OCI-LY1 (cell line): ENCODE measurements around the gene FAM13A.

Experiments used
- H2AFZ ChIP-seq: fragments of 200-600 bp; sonication (generic), shearing (Covaris generic); 2 replicates; pipeline ENCODE4 v1.6.0; 2014; ENCODE audit warnings: antibody characterized with exemption, mild to moderate bottlenecking, low read length
- H3F3A ChIP-seq: fragments of 200-600 bp; sonication (generic), shearing (Covaris generic); 2 replicates; pipeline ENCODE4 v1.6.0; 2014; ENCODE audit warnings: mild to moderate bottlenecking, antibody characterized with exemption, low read length, moderate library complexity; ENCODE audit not compliant: insufficient read depth
- H3K27ac ChIP-seq: fragments of 200-600 bp; sonication (generic); 2 replicates; pipeline ENCODE4 v1.5.1; 2014; ENCODE audit warnings: low read length, mixed run types, mild to moderate bottlenecking, low read depth; ENCODE audit not compliant: poor library complexity, severe bottlenecking
- H3K27me3 ChIP-seq: fragments of 200-600 bp; sonication (generic); 2 replicates; pipeline ENCODE4 v1.6.0; 2014; ENCODE audit warnings: antibody characterized with exemption, mild to moderate bottlenecking, low read length, moderate library complexity; ENCODE audit not compliant: insufficient read depth
- H3K36me3 ChIP-seq: fragments of 200-600 bp; sonication (generic); 2 replicates; pipeline ENCODE4 v1.6.1; 2014; ENCODE audit warnings: mild to moderate bottlenecking, antibody characterized with exemption, low read length, moderate library complexity, mixed read lengths; ENCODE audit not compliant: insufficient read depth
- H3K4me1 ChIP-seq: fragments of 200-600 bp; sonication (generic); 2 replicates; pipeline ENCODE4 v1.5.1; 2014; ENCODE audit warnings: mild to moderate bottlenecking, low read length, moderate library complexity; ENCODE audit not compliant: insufficient read depth, severe bottlenecking
- H3K4me2 ChIP-seq: fragments of 200-600 bp; sonication (generic), shearing (Covaris generic); 2 replicates; pipeline ENCODE4 v1.6.1; 2014; ENCODE audit warnings: low read length
- H3K4me3 ChIP-seq: fragments of 200-600 bp; sonication (generic); 2 replicates; pipeline ENCODE4 v1.5.1; 2014; ENCODE audit warnings: low read length, low read depth, mild to moderate bottlenecking, mixed read lengths; ENCODE audit not compliant: poor library complexity, severe bottlenecking
- H3K79me2 ChIP-seq: fragments of 200-600 bp; shearing (Covaris generic); 2 replicates; pipeline ENCODE4 v1.6.1; 2016; ENCODE audit warnings: mixed run types, low read length, mixed read lengths; ENCODE audit not compliant: insufficient read depth
- H3K9ac ChIP-seq: fragments of 200-600 bp; sonication (generic), shearing (Covaris generic); 2 replicates; pipeline ENCODE4 v1.6.1; 2014; ENCODE audit warnings: mild to moderate bottlenecking, low read length, mixed read lengths
- H3K9me2 ChIP-seq: fragments of 200-600 bp; sonication (generic), shearing (Covaris generic); 2 replicates; pipeline ENCODE4 v1.6.1; 2014; ENCODE audit warnings: low read depth, mild to moderate bottlenecking, low read length, mixed read lengths
- H3K9me3 ChIP-seq: fragments of 200-600 bp; shearing (Covaris generic); 2 replicates; pipeline ENCODE4 v1.6.1; 2014; ENCODE audit warnings: low read length, mixed read lengths
- H4K20me1 ChIP-seq: fragments of 200-600 bp; sonication (generic), shearing (Covaris generic); 2 replicates; pipeline ENCODE4 v1.6.0; 2016; ENCODE audit warnings: mild to moderate bottlenecking, low read length; ENCODE audit not compliant: insufficient read depth
- EZH2 ChIP-seq: fragments of 200-600 bp; sonication (generic), shearing (Covaris generic); IDR thresholded peaks from 2 replicates; pipeline ENCODE4 v1.8.0; 2017; ENCODE audit warnings: borderline replicate concordance, mixed run types, mild to moderate bottlenecking, antibody characterized with exemption, low read length, moderate library complexity, mixed read lengths
- TF ChIP-seq, protein P1 (sequence below): fragments of 200-600 bp; sonication (generic), shearing (Covaris generic); IDR thresholded peaks from 2 replicates; pipeline ENCODE4 v1.5.1; 2017; ENCODE audit warnings: mild to moderate bottlenecking, antibody characterized with exemption, low read length, moderate library complexity, mixed read lengths

Gene FAM13A

DNA sequence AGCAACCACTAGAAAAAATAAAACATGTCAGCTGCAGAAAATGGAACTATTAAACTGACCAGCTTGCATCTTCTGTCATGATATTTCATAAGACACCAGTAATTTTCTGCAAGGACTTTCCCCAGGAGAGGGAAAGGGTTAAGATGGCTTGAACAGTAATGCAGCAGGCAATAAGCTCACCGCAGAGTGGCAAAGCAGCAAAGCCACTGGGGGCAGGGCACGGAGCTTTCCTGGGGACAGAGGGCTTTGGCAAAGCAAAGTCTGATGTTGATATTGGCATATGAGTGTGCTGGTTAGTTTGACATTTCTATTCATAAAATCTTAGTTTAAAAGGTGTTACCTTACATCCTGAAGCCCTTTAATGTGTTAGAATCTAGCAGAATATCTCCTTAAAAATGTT, 304.2 kb downstream of the FAM13A start:
- Histone ChIP-seq H3K9me2 (no peaks in the 10 kb centered on the region), H3K27ac (no peak overlapping the region), H3K27me3 (peaks cover 9% of the 10 kb centered on the region), H3K4me2 (no peak overlapping the region), H3K4me1 (no peaks in the 10 kb centered on the region), H3K79me2 (no peaks in the 10 kb centered on the region), H4K20me1 (no peaks in the 10 kb centered on the region), H3K36me3 (no peaks in the 10 kb centered on the region), H3K4me3 (no peak overlapping the region), H2AFZ (no peak overlapping the region), H3F3A (no peaks in the 10 kb centered on the region), H3K9ac (no peak overlapping the region), H3K9me3 (no peaks in the 10 kb centered on the region)
- no peak for TF ChIP-seq EZH2
- TF ChIP-seq, protein P1, sequence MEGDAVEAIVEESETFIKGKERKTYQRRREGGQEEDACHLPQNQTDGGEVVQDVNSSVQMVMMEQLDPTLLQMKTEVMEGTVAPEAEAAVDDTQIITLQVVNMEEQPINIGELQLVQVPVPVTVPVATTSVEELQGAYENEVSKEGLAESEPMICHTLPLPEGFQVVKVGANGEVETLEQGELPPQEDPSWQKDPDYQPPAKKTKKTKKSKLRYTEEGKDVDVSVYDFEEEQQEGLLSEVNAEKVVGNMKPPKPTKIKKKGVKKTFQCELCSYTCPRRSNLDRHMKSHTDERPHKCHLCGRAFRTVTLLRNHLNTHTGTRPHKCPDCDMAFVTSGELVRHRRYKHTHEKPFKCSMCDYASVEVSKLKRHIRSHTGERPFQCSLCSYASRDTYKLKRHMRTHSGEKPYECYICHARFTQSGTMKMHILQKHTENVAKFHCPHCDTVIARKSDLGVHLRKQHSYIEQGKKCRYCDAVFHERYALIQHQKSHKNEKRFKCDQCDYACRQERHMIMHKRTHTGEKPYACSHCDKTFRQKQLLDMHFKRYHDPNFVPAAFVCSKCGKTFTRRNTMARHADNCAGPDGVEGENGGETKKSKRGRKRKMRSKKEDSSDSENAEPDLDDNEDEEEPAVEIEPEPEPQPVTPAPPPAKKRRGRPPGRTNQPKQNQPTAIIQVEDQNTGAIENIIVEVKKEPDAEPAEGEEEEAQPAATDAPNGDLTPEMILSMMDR, result no peak

- Histone ChIP-seq H3K27ac (no peak overlapping the region), H3K36me3 (no peaks in the 10 kb centered on the region), H3K27me3 (peaks cover 9% of the 10 kb centered on the region), H3K79me2 (no peaks in the 10 kb centered on the region), H3K9ac (no peak overlapping the region), H3K9me3 (no peaks in the 10 kb centered on the region), H3K4me3 (no peak overlapping the region), H2AFZ (no peak overlapping the region), H4K20me1 (no peaks in the 10 kb centered on the region), H3K4me1 (no peaks in the 10 kb centered on the region), H3K4me2 (no peak overlapping the region), H3F3A (no peaks in the 10 kb centered on the region), H3K9me2 (no peaks in the 10 kb centered on the region)
- TF ChIP-seq, protein P1, result no peak
- TF ChIP-seq EZH2, result no peak
Measured at GRCh38 chr4:88752076-88752463, 304.9 kb downstream of the FAM13A start.

- peaks cover 9% of the 10 kb centered on the region for H3K27me3 ChIP-seq
- no peaks in the 10 kb centered on the region for H3F3A ChIP-seq
- no peak overlapping the region for H3K4me2 ChIP-seq
- no peaks in the 10 kb centered on the region for H3K36me3 ChIP-seq
- H3K9me3 ChIP-seq, result no peaks in the 10 kb centered on the region
- no peak overlapping the region for H3K4me3 ChIP-seq
- no peak for TF ChIP-seq EZH2
- TF ChIP-seq, protein P1, result no peak
- H3K4me1 ChIP-seq, result no peaks in the 10 kb centered on the region
- no peaks in the 10 kb centered on the region for H3K9me2 ChIP-seq
- no peak overlapping the region for H3K27ac ChIP-seq
- H4K20me1 ChIP-seq, result no peaks in the 10 kb centered on the region
- H3K9ac ChIP-seq, result no peak overlapping the region
- H2AFZ ChIP-seq, result no peak overlapping the region
- no peaks in the 10 kb centered on the region for H3K79me2 ChIP-seq
Measured at GRCh38 chr4:88751258-88752075, 305.5 kb downstream of the FAM13A start.
